K562 (cell line): Measurements from ENCODE around the gene STXBP6. TPM values are rescaled to one million over a fixed set of nuclear protein-coding genes. Genes with fewer than 3 reads are reported as not detected.

Experiments
- ATAC-seq: fragments of 200-7000 bp; cut with Tn5 transposase; 3 replicates; pipeline ENCODE4 v1.9.1; 2020; ENCODE audit warnings: moderate library complexity
- BruUV-seq: library from RNA; stranded (reverse); fragments of 400-500 nt; replicated peaks from 2 replicates; lab custom pipeline; 2021; lab: Mats Ljungman, UMichigan
- CTCF ChIA-PET: fragments of 300-600 bp; formaldehyde crosslinking; extraction: SDS; loops from one replicate; lab custom pipeline; 2021; ENCODE audit warnings: low intra/inter-chr PET ratio; lab: Yijun Ruan, JAX
- POLR2A ChIA-PET: fragments of 300-600, 350-650 bp; sonication (Branson Sonifier 250); formaldehyde crosslinking; extraction: SDS; loops from one replicate; lab custom pipeline; 2021; ENCODE audit warnings: antibody characterized with exemption, inconsistent platforms; lab: Yijun Ruan, JAX
- DNase-seq, 4 experiments: peaks; one replicate each; pipeline versions ENCODE4 v3.0.0 to v3.0.0-alpha.2; 2011 to 2018; ENCODE audit warnings: low spot score in 3 of 4, mixed read lengths in 3 of 4; ENCODE audit errors: extremely low read depth in 1 of 4
- FAIRE-seq: peaks from 2 replicates; lab custom pipeline; 2011; peaks lifted over from hg19 to GRCh38; lab: Jason Lieb, UNC
- H2AFZ ChIP-seq: 2 replicates; pipeline ENCODE4 v1.6.0; 2011; ENCODE audit warnings: low read depth, low read length, control low read depth, inconsistent platforms
- H3K27ac ChIP-seq: fragments of 200-600 bp; 3 replicates; pipeline ENCODE4 v1.8.0; 2011; ENCODE audit warnings: low read depth, mild to moderate bottlenecking, control low read depth, inconsistent platforms, low read length, moderate library complexity, mixed read lengths; ENCODE audit errors: extremely low read depth
- H3K27me3 ChIP-seq, 2 experiments: fragments of 300-600 bp in 1 of 2; 2 replicates in 1 of 2; 3 replicates in 1 of 2; pipeline versions ENCODE4 v1.6.0 to v1.8.0; 2011; ENCODE audit warnings: inconsistent platforms in 2 of 2, low read length in 2 of 2, mild to moderate bottlenecking in 1 of 2, mixed read lengths in 1 of 2, moderate library complexity in 1 of 2; ENCODE audit not compliant: control insufficient read depth in 2 of 2, insufficient read depth in 2 of 2
- H3K36me3 ChIP-seq: fragments of 300-600 bp; 3 replicates; pipeline ENCODE4 v1.8.0; 2011; ENCODE audit warnings: mild to moderate bottlenecking, low read length, inconsistent platforms; ENCODE audit not compliant: control insufficient read depth, insufficient read depth
- H3K4me1 ChIP-seq, 2 experiments: fragments of 200-600 bp in 1 of 2; replicated peaks in 1 of 2; 2 replicates in 1 of 2; 3 replicates in 1 of 2; pipeline versions ENCODE4 v1.5.1 to v1.8.0; 2011; ENCODE audit warnings: inconsistent platforms in 2 of 2, low read length in 2 of 2, mild to moderate bottlenecking in 1 of 2, mixed read lengths in 1 of 2, moderate library complexity in 1 of 2; ENCODE audit not compliant: control insufficient read depth in 2 of 2, insufficient read depth in 2 of 2
- H3K4me2 ChIP-seq: 2 replicates; pipeline ENCODE4 v1.6.1; 2011; ENCODE audit warnings: low read length, control low read depth, inconsistent platforms, mixed read lengths; ENCODE audit not compliant: insufficient read depth
- H3K4me3 ChIP-seq: fragments of 200-600 bp; sonication (generic), shearing (Covaris generic); 2 replicates; pipeline ENCODE4 v1.5.1; 2016; ENCODE audit warnings: control low read depth, inconsistent platforms
- H3K79me2 ChIP-seq: fragments of 200-600 bp; 3 replicates; pipeline ENCODE4 v1.8.0; 2011; ENCODE audit warnings: low read length, inconsistent platforms; ENCODE audit not compliant: control insufficient read depth, insufficient read depth
- H3K9ac ChIP-seq, 2 experiments: 2 replicates each; pipeline versions ENCODE4 v1.6.0 to v1.6.1; 2011; ENCODE audit warnings: low read depth in 2 of 2, low read length in 2 of 2, control low read depth in 1 of 2, inconsistent platforms in 1 of 2, mild to moderate bottlenecking in 1 of 2, mixed read lengths in 1 of 2; ENCODE audit not compliant: insufficient read depth in 1 of 2
- H3K9me1 ChIP-seq: one replicate; pipeline ENCODE4 v1.6.0; 2011; ENCODE audit warnings: inconsistent platforms, mild to moderate bottlenecking, low read length, moderate library complexity; ENCODE audit not compliant: control insufficient read depth, insufficient read depth
- H3K9me3 ChIP-seq: replicated peaks from 2 replicates; pipeline ENCODE4 v1.5.1; 2011; ENCODE audit warnings: low read depth, low read length, inconsistent platforms; ENCODE audit not compliant: control insufficient read depth, insufficient read depth
- H4K20me1 ChIP-seq: replicated peaks from 2 replicates; pipeline ENCODE4 v1.6.1; 2011; ENCODE audit warnings: low read length, inconsistent platforms, mixed read lengths; ENCODE audit not compliant: control insufficient read depth, insufficient read depth
- ARID1B ChIP-seq: fragments of 450-650 bp; IDR thresholded peaks from 2 replicates; pipeline ENCODE4 v1.6.1; 2016; ENCODE audit warnings: antibody characterized with exemption, mild to moderate bottlenecking, inconsistent platforms
- FIP1L1 ChIP-seq: fragments of 200-400 bp; formaldehyde crosslinking; IDR thresholded peaks from 2 replicates; pipeline ENCODE4 v1.6.1; 2018; ENCODE audit warnings: mild to moderate bottlenecking, low read depth, low read length; ENCODE audit not compliant: poor library complexity, severe bottlenecking
- NCOA2 ChIP-seq, 2 experiments: fragments of 450-650 bp; IDR thresholded peaks; 2 replicates each; pipeline ENCODE4 v1.6.1; 2018; ENCODE audit warnings: mild to moderate bottlenecking in 2 of 2, moderate library complexity in 1 of 2; ENCODE audit not compliant: partially characterized antibody in 2 of 2
- NFE2L1 ChIP-seq: fragments of 450-650 bp; IDR thresholded peaks from 2 replicates; pipeline ENCODE4 v1.6.1; 2016; ENCODE audit warnings: missing genetic modification characterization, low read depth, mild to moderate bottlenecking, missing compliant biosample characterization, moderate library complexity, borderline replicate concordance
- NR1H2 ChIP-seq: sonication (generic); formaldehyde crosslinking; IDR thresholded peaks from 2 replicates; pipeline ENCODE4 v1.4.0; 2020; ENCODE audit warnings: mild to moderate bottlenecking, missing genetic modification reagents
- PCBP1 ChIP-seq: fragments of 200-400 bp; formaldehyde crosslinking; IDR thresholded peaks from 2 replicates; pipeline ENCODE4 v1.6.1; 2018; ENCODE audit warnings: mild to moderate bottlenecking, low read depth, low read length; ENCODE audit not compliant: poor library complexity, severe bottlenecking
- ZBTB33 ChIP-seq: sonication (generic); formaldehyde crosslinking; IDR thresholded peaks from 2 replicates; pipeline ENCODE4 v1.8.1; 2023; ENCODE audit warnings: mild to moderate bottlenecking, missing genetic modification reagents
- ZNF561 ChIP-seq: fragments of 450-650 bp; formaldehyde crosslinking; conservative IDR thresholded peaks from 2 replicates; pipeline ENCODE4 v1.4.0; 2020; ENCODE audit warnings: mild to moderate bottlenecking, moderate library complexity
- WGBS: fragments of 100-300 bp; shearing (Covaris generic); methylation state at CpG from one replicate; pipeline ENCODE4 v1.1.6; 2016; ENCODE audit warnings: low coverage, mixed read lengths; ENCODE audit not compliant: insufficient coverage; ENCODE audit errors: missing lambda C conversion rate; 5-methylcytosine and 5-hydroxymethylcytosine counted together
- in situ Hi-C: fragments of 300-500 bp; cut with MboI; formaldehyde crosslinking; loops from 4 replicates; pipeline ENCODE4 v1.15.0; 2018; ENCODE audit warnings: inconsistent platforms, mixed read lengths
- intact Hi-C: fragments of 100-400 bp; cut with micrococcal nuclease; formaldehyde crosslinking; loops from 2 replicates; pipeline ENCODE4 v1.14.2; 2022
- polyA plus RNA-seq, 8 experiments: library from polyadenylated mRNA; depleted of rRNA in 4 of 8; stranded (reverse) in 5 of 8; unstranded in 3 of 8; fragments of >200 nt; fragmentation: Nextera tagmentation in 2 of 8; fragmentation: Illumina TruSeq in 1 of 8; extraction: Ambion mirVana in 2 of 8; extraction: Trizol in 1 of 8; gene quantifications; 2 replicates each; pipeline versions ENCODE4 v1.2.1 to v1.2.3, GENCODE V29; 2011 to 2014; ENCODE audit warnings: inconsistent platforms in 1 of 8, missing spikeins in 1 of 8
- total RNA-seq, 7 experiments: library from RNA; depleted of rRNA in 6 of 7; stranded (reverse); fragments of >200 nt in 6 of 7; fragmentation: Illumina TruSeq in 2 of 7; extraction: Trizol in 2 of 7; gene quantifications; 2 replicates each; pipeline versions ENCODE4 v1.2.1 to v1.2.3, GENCODE V29; 2011 to 2021; ENCODE audit warnings: low replicate concordance in 1 of 7
- TF ChIP-seq, protein P1 (sequence below): sonication (generic); formaldehyde crosslinking; IDR thresholded peaks from 2 replicates; pipeline ENCODE4 v1.8.0; 2022; ENCODE audit warnings: missing genetic modification reagents, mild to moderate bottlenecking, moderate library complexity, borderline replicate concordance
- TF ChIP-seq, protein P2 (sequence below): fragments of 250-450 bp; sonication (Bioruptor Pico); IDR thresholded peaks from 2 replicates; pipeline ENCODE4 v1.8.0; 2021; ENCODE audit warnings: moderate library complexity, mild to moderate bottlenecking, inconsistent platforms

The STXBP6 gene
- total and polyA plus RNA-seq, 9 of the 15 experiments (the other 6 are each of a cell fraction or from before 2014, with no cell fraction given): 0.27 to 0.89 (median 0.59) TPM

DNA sequence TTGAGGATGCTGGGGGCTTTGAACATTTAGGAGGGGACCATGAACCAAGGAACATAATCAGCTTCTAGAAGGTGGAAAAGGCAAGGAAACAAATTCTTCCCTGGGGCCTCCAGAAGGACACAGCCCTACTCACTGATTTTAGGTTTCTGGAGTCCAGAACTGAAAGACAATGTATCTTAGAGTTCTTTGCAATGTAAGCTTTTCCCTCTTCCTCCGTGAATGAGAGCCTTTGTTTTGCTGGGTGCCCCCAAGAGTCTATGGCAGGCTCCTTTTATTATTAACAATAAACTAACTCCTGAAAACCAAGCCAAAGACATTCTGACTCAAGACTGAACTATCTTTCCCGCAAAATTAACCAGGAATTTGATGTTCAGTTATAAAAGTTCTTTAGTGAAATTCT lies 204.1 kb downstream of the STXBP6 start (continued):
- TF ChIP-seq NCOA2 (IDR thresholded peaks at IDR 0.05; ENCODE audit: partially characterized antibody in 2 of 2) (no peak), NR1H2 (CRISPR knock-in tag) (no peak), ZNF561 (no peak), FIP1L1 (no peak), NFE2L1 (tag) (no peak), ARID1B (no peak)
- TF ChIP-seq, protein P1, sequence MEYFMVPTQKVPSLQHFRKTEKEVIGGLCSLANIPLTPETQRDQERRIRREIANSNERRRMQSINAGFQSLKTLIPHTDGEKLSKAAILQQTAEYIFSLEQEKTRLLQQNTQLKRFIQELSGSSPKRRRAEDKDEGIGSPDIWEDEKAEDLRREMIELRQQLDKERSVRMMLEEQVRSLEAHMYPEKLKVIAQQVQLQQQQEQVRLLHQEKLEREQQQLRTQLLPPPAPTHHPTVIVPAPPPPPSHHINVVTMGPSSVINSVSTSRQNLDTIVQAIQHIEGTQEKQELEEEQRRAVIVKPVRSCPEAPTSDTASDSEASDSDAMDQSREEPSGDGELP (CRISPR knock-in tag): no peak
- TF ChIP-seq, protein P2, sequence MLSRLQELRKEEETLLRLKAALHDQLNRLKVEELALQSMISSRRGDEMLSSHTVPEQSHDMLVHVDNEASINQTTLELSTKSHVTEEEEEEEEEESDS: no peak

DNA sequence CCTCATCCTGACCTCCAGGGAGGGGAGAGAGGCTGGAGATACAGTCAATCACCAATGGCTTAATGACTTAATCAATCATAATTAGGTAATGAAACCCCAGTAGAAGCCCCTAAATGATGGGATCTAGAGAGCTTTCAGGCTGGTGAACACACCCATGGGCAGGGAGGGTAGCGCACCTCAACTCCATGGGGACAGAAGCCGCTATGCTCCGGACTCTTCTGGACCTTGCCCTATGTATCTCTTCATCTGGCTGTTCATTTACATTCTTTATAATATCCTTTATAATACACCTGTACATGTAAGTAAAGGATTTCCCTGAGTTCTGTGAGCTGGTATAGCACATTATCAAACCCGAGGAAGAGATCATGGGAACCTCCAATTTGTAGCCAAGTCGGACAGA lies 205.9 kb downstream of the STXBP6 start:
- no TSS peak for BruUV-seq
- Histone ChIP-seq H4K20me1 (no peaks in the 10 kb centered on the region), H3K4me2 (no peak overlapping the region), H2AFZ (no peak overlapping the region), H3K79me2 (no peaks in the 10 kb centered on the region), H3K4me1 (no peaks in the 10 kb centered on the region), H3K4me3 (no peak overlapping the region), H3K27me3 (no peaks in the 10 kb centered on the region), H3K9me1 (no peaks in the 10 kb centered on the region), H3K27ac (no peak overlapping the region), H3K9ac (no peak overlapping the region), H3K36me3 (no peaks in the 10 kb centered on the region), H3K9me3 (no peaks in the 10 kb centered on the region)
- ATAC-seq (no peak), DNase-seq (no peak), FAIRE-seq (no peak)
- ChIA-PET CTCF (no interaction called here), POLR2A (no interaction called here)
- 3% methylated on average over 5 of the region's 5 CpGs for WGBS
- in situ Hi-C loops (no loop called here), intact Hi-C loops (no loop called here)
- TF ChIP-seq PCBP1 (no peak), ZBTB33 (CRISPR knock-in tag) (no peak)
